ENCODE results near the gene TFAP2C.

The TFAP2C gene

GRCh38 chr20:56628873-56629463 lies at the start of gene TFAP2C:
Gene TFAP2C, plus strand, starts transcription at chr20:56629306. Its CDS starts 239 bp downstream, at chr20:56629545.
- DNase-seq = peak; percentile 13

GRCh38 chr20:56580226-56580625 lies 48.9 kb upstream of the TFAP2C start:
- no peak for DNase-seq

- DNase-seq = no peak
Observed at GRCh38 chr20:56581701-56582100, 47.4 kb upstream of the TFAP2C start.

- DNase-seq = no peak
Observed at GRCh38 chr20:56582542-56582941, 46.6 kb upstream of the TFAP2C start.

GRCh38 chr20:56584916-56585315 lies 44.2 kb upstream of the TFAP2C start:
- DNase-seq = no peak

- no peak for DNase-seq
Observed at GRCh38 chr20:56587307-56588041, 41.6 kb upstream of the TFAP2C start.

- no peak for DNase-seq
Observed at GRCh38 chr20:56588996-56589395, 40.1 kb upstream of the TFAP2C start.

- no peak for DNase-seq
Observed at GRCh38 chr20:56589633-56590032, 39.5 kb upstream of the TFAP2C start.

GRCh38 chr20:56590888-56591287 lies 38.2 kb upstream of the TFAP2C start:
- DNase-seq = no peak

GRCh38 chr20:56592211-56592610 lies 36.9 kb upstream of the TFAP2C start:
- no peak for DNase-seq

- no peak for DNase-seq
Observed at GRCh38 chr20:56592817-56593216, 36.3 kb upstream of the TFAP2C start.

- DNase-seq = no peak
Observed at GRCh38 chr20:56595746-56596475, 33.2 kb upstream of the TFAP2C start.

- no peak for DNase-seq
Observed at GRCh38 chr20:56601166-56601565, 27.9 kb upstream of the TFAP2C start.

GRCh38 chr20:56604673-56605072 lies 24.4 kb upstream of the TFAP2C start:
- no peak for DNase-seq

GRCh38 chr20:56605261-56605996 lies 23.7 kb upstream of the TFAP2C start:
- no peak for DNase-seq

GRCh38 chr20:56606174-56606945 lies 22.7 kb upstream of the TFAP2C start:
- no peak for DNase-seq

- DNase-seq = no peak
Observed at GRCh38 chr20:56607061-56607704, 21.9 kb upstream of the TFAP2C start.

- DNase-seq = no peak
Observed at GRCh38 chr20:56608376-56608775, 20.7 kb upstream of the TFAP2C start.

GRCh38 chr20:56609321-56609720 lies 19.8 kb upstream of the TFAP2C start:
- DNase-seq = no peak

- DNase-seq = no peak
Observed at GRCh38 chr20:56610098-56610497, 19.0 kb upstream of the TFAP2C start.

GRCh38 chr20:56614196-56614595 lies 14.9 kb upstream of the TFAP2C start:
- no peak for DNase-seq

- no peak for DNase-seq
Observed at GRCh38 chr20:56616716-56617115, 12.4 kb upstream of the TFAP2C start.

All from stimulated activated CD4-positive, alpha-beta T cell treated with anti-CD3 and anti-CD28 coated beads, Interleukin-12 subunit alpha, Interleukin-12 subunit beta, amount 100 ng/mL, for 4 hours (primary cell).